Endothelial cell of umbilical vein (primary cell): ENCODE measurements around the gene ENTREP1.

ENCODE experiments used
- EZH2 ChIP-seq: IDR thresholded peaks from 2 replicates; pipeline ENCODE4 v1.6.1; 2012; ENCODE audit warnings: borderline replicate concordance, low read depth, mild to moderate bottlenecking, moderate library complexity, low read length, inconsistent platforms; ENCODE audit not compliant: severe bottlenecking
- FOS ChIP-seq: IDR thresholded peaks from 2 replicates; pipeline ENCODE4 v1.6.1; 2011; ENCODE audit warnings: mild to moderate bottlenecking, low read length, moderate library complexity, borderline replicate concordance; ENCODE audit not compliant: insufficient read depth
- GATA2 ChIP-seq: IDR thresholded peaks from 2 replicates; pipeline ENCODE4 v1.7.0; 2011; ENCODE audit warnings: low read depth, mild to moderate bottlenecking, moderate library complexity, mixed read lengths, low read length; ENCODE audit not compliant: insufficient read length, insufficient read depth
- JUN ChIP-seq: IDR thresholded peaks from 2 replicates; pipeline ENCODE4 v1.6.1; 2011; ENCODE audit warnings: borderline replicate concordance, low read depth; ENCODE audit not compliant: insufficient read length, insufficient read depth
- MAX ChIP-seq: IDR thresholded peaks from 2 replicates; pipeline ENCODE4 v1.6.1; 2011; ENCODE audit not compliant: insufficient read depth, insufficient read length
- MYC ChIP-seq: IDR thresholded peaks from one replicate; pipeline ENCODE4 v1.6.1; 2011; ENCODE audit warnings: mild to moderate bottlenecking, low read depth, low read length
- POLR2A ChIP-seq: IDR thresholded peaks from 2 replicates; pipeline ENCODE4 v1.6.1; 2012; ENCODE audit warnings: low read depth, mild to moderate bottlenecking, control low read depth, low read length
- POLR2AphosphoS5 ChIP-seq: IDR thresholded peaks from 2 replicates; pipeline ENCODE4 v1.6.1; 2012; ENCODE audit warnings: low read depth, mild to moderate bottlenecking, control low read depth, low read length, moderate library complexity; ENCODE audit not compliant: insufficient read depth
- TF ChIP-seq, protein P1 (sequence below), 2 donors: IDR thresholded peaks; 1 replicate in 1 of 2; 2 replicates in 1 of 2; pipeline ENCODE4 v1.5.1; 2011; ENCODE audit warnings: low read length in 2 of 2, mild to moderate bottlenecking in 2 of 2, moderate library complexity in 2 of 2, control low read depth in 1 of 2, inconsistent platforms in 1 of 2, low read depth in 1 of 2; ENCODE audit not compliant: insufficient read depth in 1 of 2; ENCODE audit errors: extremely low read depth in 1 of 2

- TF ChIP-seq, protein P1, sequence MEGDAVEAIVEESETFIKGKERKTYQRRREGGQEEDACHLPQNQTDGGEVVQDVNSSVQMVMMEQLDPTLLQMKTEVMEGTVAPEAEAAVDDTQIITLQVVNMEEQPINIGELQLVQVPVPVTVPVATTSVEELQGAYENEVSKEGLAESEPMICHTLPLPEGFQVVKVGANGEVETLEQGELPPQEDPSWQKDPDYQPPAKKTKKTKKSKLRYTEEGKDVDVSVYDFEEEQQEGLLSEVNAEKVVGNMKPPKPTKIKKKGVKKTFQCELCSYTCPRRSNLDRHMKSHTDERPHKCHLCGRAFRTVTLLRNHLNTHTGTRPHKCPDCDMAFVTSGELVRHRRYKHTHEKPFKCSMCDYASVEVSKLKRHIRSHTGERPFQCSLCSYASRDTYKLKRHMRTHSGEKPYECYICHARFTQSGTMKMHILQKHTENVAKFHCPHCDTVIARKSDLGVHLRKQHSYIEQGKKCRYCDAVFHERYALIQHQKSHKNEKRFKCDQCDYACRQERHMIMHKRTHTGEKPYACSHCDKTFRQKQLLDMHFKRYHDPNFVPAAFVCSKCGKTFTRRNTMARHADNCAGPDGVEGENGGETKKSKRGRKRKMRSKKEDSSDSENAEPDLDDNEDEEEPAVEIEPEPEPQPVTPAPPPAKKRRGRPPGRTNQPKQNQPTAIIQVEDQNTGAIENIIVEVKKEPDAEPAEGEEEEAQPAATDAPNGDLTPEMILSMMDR (IDR thresholded peaks at IDR 0.05; ENCODE audit: extremely low read depth in 1 of 2, insufficient read depth in 1 of 2, low read depth in 1 of 2, low read length in 2 of 2): peak; percentile 58 to 66
- no peak for TF ChIP-seq POLR2AphosphoS5
- TF ChIP-seq MAX: no peak
- TF ChIP-seq POLR2A: no peak
- TF ChIP-seq EZH2: no peak
- TF ChIP-seq JUN: no peak
- TF ChIP-seq MYC: no peak
- no peak for TF ChIP-seq GATA2
- no peak for TF ChIP-seq FOS
Measured at GRCh38 chr9:69421908-69422801, 97.1 kb downstream of the ENTREP1 start.
